Heart left ventricle (tissue), 16 donors: ENCODE data around the gene OXSR1. TPM values are rescaled to one million over a fixed set of nuclear protein-coding genes. Genes with fewer than 3 reads are reported as not detected.

ENCODE experiments used
- ATAC-seq, 4 donors: fragments of 200-7000 bp; cut with Tn5 transposase; one replicate each; pipeline ENCODE4 v1.9.1; 2020 to 2022; ENCODE audit warnings: moderate library complexity in 4 of 4, mild to moderate bottlenecking in 3 of 4, moderate number of reproducible peaks in 1 of 4
- DNase-seq, 5 donors: peaks; one replicate each; pipeline ENCODE4 v3.0.0-alpha.2; 2020
- H3K27ac ChIP-seq, 12 donors: fragments of 200-600 bp; sonication (generic) in 4 of 12; one replicate each; pipeline versions ENCODE4 v1.5.0 to v1.8.0; 2016 to 2022; ENCODE audit warnings: mild to moderate bottlenecking in 2 of 12
- H3K27me3 ChIP-seq, 9 donors: fragments of 200-600 bp; sonication (generic) in 2 of 9; one replicate each; pipeline versions ENCODE4 v1.5.1 to v1.8.0; 2016 to 2022; ENCODE audit warnings: mild to moderate bottlenecking in 3 of 9
- H3K36me3 ChIP-seq, 9 donors: fragments of 200-600 bp; sonication (generic) in 2 of 9; one replicate each; pipeline versions ENCODE4 v1.5.0 to v1.8.0; 2018 to 2022; ENCODE audit warnings: mild to moderate bottlenecking in 2 of 9
- H3K4me1 ChIP-seq, 12 donors: fragments of 200-600 bp; sonication (generic) in 4 of 12; one replicate each; pipeline versions ENCODE4 v1.5.0 to v1.8.0; 2016 to 2022; ENCODE audit warnings: mild to moderate bottlenecking in 3 of 12
- H3K4me3 ChIP-seq, 12 donors: fragments of 200-600 bp; sonication (generic) in 4 of 12; one replicate each; pipeline versions ENCODE4 v1.5.0 to v1.8.0; 2017 to 2022; ENCODE audit warnings: mild to moderate bottlenecking in 9 of 12, moderate library complexity in 4 of 12
- H3K9me3 ChIP-seq, 12 donors: fragments of 200-600 bp; sonication (generic) in 4 of 12; one replicate each; pipeline versions ENCODE4 v1.5.0 to v1.8.0; 2016 to 2022; ENCODE audit warnings: mild to moderate bottlenecking in 1 of 12
- CTCF ChIP-seq, 12 donors: fragments of 200-600 bp; sonication (generic) in 4 of 12; IDR thresholded peaks; one replicate each; pipeline versions ENCODE4 v1.5.0 to v1.8.0; 2018 to 2022; ENCODE audit warnings: antibody characterized with exemption in 12 of 12, mild to moderate bottlenecking in 5 of 12
- POLR2A ChIP-seq, 2 donors: fragments of 450-650 bp; IDR thresholded peaks; one replicate each; pipeline ENCODE4 v1.6.1; 2017; ENCODE audit warnings: antibody characterized with exemption in 2 of 2, mild to moderate bottlenecking in 2 of 2, moderate library complexity in 2 of 2
- WGBS, 4 donors: extraction: QIAGEN DNeasy Blood & Tissue Kit in 2 of 4; methylation state at CpG; one replicate each; pipeline versions ENCODE4 v1.1.5 to v1.1.7; 2013 to 2018; 5-methylcytosine and 5-hydroxymethylcytosine counted together
- intact Hi-C, 10 donors: fragments of 100-400 bp; cut with DNase I; formaldehyde crosslinking; loops; one replicate each; pipeline versions ENCODE4 v1.11.1 to v1.14.2; 2022
- polyA plus RNA-seq, 2 donors: library from polyadenylated mRNA; stranded (reverse); fragments of 200-250 nt; gene quantifications; one replicate each; pipeline ENCODE4 v1.2.3, GENCODE V29; 2013
- total RNA-seq, 9 donors: library from RNA; depleted of rRNA in 2 of 9; stranded (reverse); fragments of >200 nt in 2 of 9; fragmentation: NEBNext Ultra II Directional in 3 of 9; extraction: Animal tissue kit (Norgen Biotek cat#: 25700) in 3 of 9; gene quantifications; one replicate each; pipeline versions ENCODE4 v1.1.0 to v1.2.4, GENCODE V29; 2016 to 2023
- donor health status: ischemic (EF 13 %, LVEDD 7.1; RV severe dilation, severe dysfunction).
- donor health status: healthy with polysubstance abuse.
- donor health status: DM: no; HTN: yes; CAD: no.
- donor health status: DM: no; HTN: no; CAD: no.
- donor health status: ischemic (EF 25% LVEDD 6.9; RV normal size, moderate dysfunction).
- donor health status: ischemic (EF 25% LVEDD 5.7; RV mildly dilated, moderate dysfunction).
- donor health status: healthy.
- donor health status: DM: yes; HTN: yes; CAD: no.
- donor health status: ischemic (EF 35%, LVEDD 5.7; RV mildly dilated, moderate dysfunction).
- donor health status: nonischemic (EF 11% LVEDD 7.7; RV severe dilation, severe dysfunction).
- donor health status: DM: yes; HTN: yes; CAD: no.
- donor health status: PGD.
- donor health status: ischemic (EF 29% LVEDD 5.4; RV normal size, mild dysfunction).
- donor health status: nonischemic (EF 23%, LVEDD 6.1; RV moderate dilation, normal function).

Gene OXSR1
- total and polyA plus RNA-seq, 11 donors, result 10.4 to 38.3 (median 31.7) TPM

DNA sequence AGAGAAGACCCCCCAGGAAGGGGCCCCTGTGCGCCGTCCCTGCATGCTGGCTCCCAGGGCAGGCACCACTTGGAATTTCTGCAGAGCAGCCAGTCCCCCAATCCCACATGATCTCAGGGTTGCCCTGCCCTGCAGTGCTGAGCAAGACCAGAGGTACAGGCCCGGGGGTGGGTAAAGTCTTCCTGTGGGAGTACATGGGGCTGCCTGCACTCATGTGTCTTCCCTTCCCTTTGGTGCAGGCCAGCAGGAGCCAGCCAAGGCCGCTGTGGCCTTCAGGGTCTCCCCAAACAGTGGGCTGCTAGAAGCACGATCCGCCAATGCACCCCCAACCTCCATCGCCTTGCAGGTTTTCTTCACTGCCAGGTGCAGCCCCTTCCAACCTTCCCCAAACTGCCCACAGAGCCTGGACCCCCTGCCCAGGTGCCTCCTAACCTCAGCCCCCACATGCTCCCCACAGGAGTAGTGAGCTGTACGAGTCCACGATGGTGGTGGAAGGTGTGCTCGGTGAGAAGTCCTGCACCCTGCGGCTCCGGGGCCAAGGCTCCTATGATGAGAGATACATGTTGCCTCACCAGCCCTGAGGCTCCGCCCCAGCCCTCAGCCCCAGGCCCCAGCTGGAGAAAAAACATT lies 43.4 kb upstream of the OXSR1 start:
- H3K36me3 ChIP-seq, result peaks cover 0 to 78% (median 74%) of the 10 kb centered on the region in 9 donors
- no peaks in the 10 kb centered on the region for H3K27me3 ChIP-seq
- intact Hi-C loops, result loop anchor here in 2 of 10 donors (10.0 kb wide), 3 partner anchors 113 to 363 kb away; no protein-coding TSS in a partner anchor
- no peak overlapping the region for H3K27ac ChIP-seq
- no peak for ATAC-seq
- WGBS, 4 donors, result 86 to 94% (median 91%) methylated on average over 11 to 13 of the region's 13 CpGs
- TF ChIP-seq POLR2A (IDR thresholded peaks at IDR 0.05) (no peak), CTCF (IDR thresholded peaks at IDR 0.05) (no peak)
- peaks cover 0 to 11% (median 0%) of the 10 kb centered on the region in 12 donors for H3K4me1 ChIP-seq
- DNase-seq, result peak in 2 of 5 donors; percentile 12 to 43
- H3K9me3 ChIP-seq, result no peaks in the 10 kb centered on the region
- no peak overlapping the region for H3K4me3 ChIP-seq

- intact Hi-C loops, result loop anchor here in 2 of 10 donors (10.0 kb wide), 3 partner anchors 112 to 362 kb away; no protein-coding TSS in a partner anchor
- DNase-seq (peak in 1 of 5 donors; percentile 11), ATAC-seq (no peak)
- TF ChIP-seq CTCF (IDR thresholded peaks at IDR 0.05), result no peak
- no peak for TF ChIP-seq POLR2A (IDR thresholded peaks at IDR 0.05)
- H3K9me3 ChIP-seq, result no peaks in the 10 kb centered on the region
- H3K27me3 ChIP-seq, result no peaks in the 10 kb centered on the region
- no peak overlapping the region for H3K4me3 ChIP-seq
- peaks cover 3 to 86% (median 83%) of the 10 kb centered on the region in 9 donors for H3K36me3 ChIP-seq
- WGBS, 4 donors, result 88 to 93% (median 91%) methylated on average over 9 of the region's 9 CpGs
- no peak overlapping the region for H3K27ac ChIP-seq
- peaks cover 0 to 3% (median 0%) of the 10 kb centered on the region in 12 donors for H3K4me1 ChIP-seq
Observed at GRCh38 chr3:38122712-38123290, 42.5 kb upstream of the OXSR1 start.

DNA sequence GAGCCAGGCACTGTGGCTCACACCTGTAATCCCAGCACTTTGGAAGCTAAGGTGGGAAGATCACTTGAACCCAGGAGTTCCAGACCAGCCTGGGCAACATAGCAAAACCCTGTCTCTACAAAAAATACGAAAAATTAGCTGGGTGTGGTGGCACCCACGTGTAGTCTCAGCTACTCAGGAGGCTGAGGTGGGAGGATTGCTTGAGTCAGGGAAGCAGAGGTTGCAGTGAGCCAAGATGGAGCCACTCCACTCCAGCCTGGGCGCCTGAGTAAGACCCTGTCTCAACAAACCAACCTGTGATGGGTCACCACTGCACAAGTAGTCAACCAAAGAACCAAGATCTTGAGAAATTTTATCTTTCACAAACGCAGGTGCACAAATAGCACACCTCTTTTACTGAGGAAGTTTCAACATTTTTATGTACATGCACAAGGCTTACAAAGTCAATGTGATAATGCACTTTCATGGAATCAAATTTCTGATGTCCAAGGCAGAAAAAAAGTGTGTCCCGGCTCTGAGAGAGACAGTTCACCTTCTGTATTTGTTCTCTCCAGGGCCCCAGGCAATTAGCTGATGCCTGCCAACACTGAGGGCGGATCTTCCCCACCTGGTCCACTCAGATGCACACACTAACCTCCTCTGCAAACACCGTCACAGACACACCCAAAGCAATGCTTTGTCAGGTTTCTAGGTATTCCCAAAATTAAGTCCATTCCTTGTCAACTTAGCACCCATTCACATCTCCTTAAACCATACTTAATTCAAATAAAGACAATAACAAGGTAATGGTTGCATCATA lies 40.8 kb upstream of the OXSR1 start:
- peak in 1 of 5 donors; percentile 9 for DNase-seq
- ATAC-seq, result no peak
- peaks cover 0 to 18% (median 9%) of the 10 kb centered on the region in 12 donors for H3K4me1 ChIP-seq
- H3K27ac ChIP-seq, result no peak overlapping the region
- H3K9me3 ChIP-seq, result no peaks in the 10 kb centered on the region
- WGBS, 4 donors, result 80 to 87% (median 81%) methylated on average over 7 of the region's 7 CpGs
- H3K27me3 ChIP-seq, result no peaks in the 10 kb centered on the region
- no peak overlapping the region for H3K4me3 ChIP-seq
- TF ChIP-seq CTCF (IDR thresholded peaks at IDR 0.05), result no peak
- TF ChIP-seq POLR2A (IDR thresholded peaks at IDR 0.05), result no peak
- intact Hi-C loops, result loop anchor here in 2 of 10 donors (10.0 kb wide), 3 partner anchors 110 to 360 kb away; no protein-coding TSS in a partner anchor
- peaks cover 3 to 100% (median 97%) of the 10 kb centered on the region in 9 donors for H3K36me3 ChIP-seq
